Measurements from ENCODE around the gene AKT1.

DNA sequence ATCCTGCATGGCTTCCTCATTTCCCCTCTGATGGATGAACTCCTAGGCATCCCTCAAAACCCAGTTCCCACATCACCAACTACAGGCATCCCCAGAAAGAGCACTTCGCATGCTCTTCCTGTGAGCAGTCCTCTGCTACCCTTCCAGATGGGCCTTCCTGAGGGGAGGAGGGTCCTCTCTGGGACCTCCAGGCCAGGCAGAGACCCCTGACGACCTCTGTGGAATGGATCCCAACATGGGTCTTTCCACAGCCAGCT is 1.9 kb downstream of the AKT1 start:
- TF ChIP-seq, protein P1, sequence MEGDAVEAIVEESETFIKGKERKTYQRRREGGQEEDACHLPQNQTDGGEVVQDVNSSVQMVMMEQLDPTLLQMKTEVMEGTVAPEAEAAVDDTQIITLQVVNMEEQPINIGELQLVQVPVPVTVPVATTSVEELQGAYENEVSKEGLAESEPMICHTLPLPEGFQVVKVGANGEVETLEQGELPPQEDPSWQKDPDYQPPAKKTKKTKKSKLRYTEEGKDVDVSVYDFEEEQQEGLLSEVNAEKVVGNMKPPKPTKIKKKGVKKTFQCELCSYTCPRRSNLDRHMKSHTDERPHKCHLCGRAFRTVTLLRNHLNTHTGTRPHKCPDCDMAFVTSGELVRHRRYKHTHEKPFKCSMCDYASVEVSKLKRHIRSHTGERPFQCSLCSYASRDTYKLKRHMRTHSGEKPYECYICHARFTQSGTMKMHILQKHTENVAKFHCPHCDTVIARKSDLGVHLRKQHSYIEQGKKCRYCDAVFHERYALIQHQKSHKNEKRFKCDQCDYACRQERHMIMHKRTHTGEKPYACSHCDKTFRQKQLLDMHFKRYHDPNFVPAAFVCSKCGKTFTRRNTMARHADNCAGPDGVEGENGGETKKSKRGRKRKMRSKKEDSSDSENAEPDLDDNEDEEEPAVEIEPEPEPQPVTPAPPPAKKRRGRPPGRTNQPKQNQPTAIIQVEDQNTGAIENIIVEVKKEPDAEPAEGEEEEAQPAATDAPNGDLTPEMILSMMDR (IDR thresholded peaks at IDR 0.05) = no peak
- no peak for TF ChIP-seq POLR2A (IDR thresholded peaks at IDR 0.05)
